ENCODE data around the gene ZNF484. TPM values are rescaled to one million over a fixed set of nuclear protein-coding genes. Genes with fewer than 3 reads are reported as not detected.
A peak's percentile ranks its signal among the peaks of the same experiment; 100 is the strongest.

ZNF484 gene
- polyA plus RNA-seq (25.7 and 26.0 TPM in 2 replicates), polyA minus RNA-seq (94.0 and 106 TPM in 2 replicates)

GRCh38 chr9:92877531-92878430 is at the start of gene ZNF484:
Gene ZNF484 (minus strand): TSS chr9:92878038. CDS start chr9:92875029, 3,009 bp downstream.
- H3K9me2 ChIP-seq (ENCODE audit: insufficient read depth, low read length) = no peaks in the 10 kb centered on the region
- no peaks in the 10 kb centered on the region for H3K9me3 ChIP-seq (ENCODE audit: low read length)
- H4K20me1 ChIP-seq (ENCODE audit: insufficient read depth) = no peaks in the 10 kb centered on the region
- H2AFZ ChIP-seq (ENCODE audit: low read depth, low read length) = peak within 1 kb of the TSS; percentile 92
- peak within 1 kb of the TSS; percentile 90 for H3K27ac ChIP-seq (ENCODE audit: low read length)
- TF ChIP-seq RAD21 (conservative IDR thresholded peaks at IDR 0.05) (no peak), SMC3 (conservative IDR thresholded peaks at IDR 0.05; ENCODE audit: poor library complexity) (no peak), EZH2 (IDR thresholded peaks at IDR 0.05; ENCODE audit: borderline replicate concordance, insufficient read depth, low read length, poor library complexity, severe bottlenecking) (no peak), EP300 (conservative IDR thresholded peaks at IDR 0.05; ENCODE audit: poor library complexity, severe bottlenecking) (peak; percentile 20), TAF1 (IDR thresholded peaks at IDR 0.05; ENCODE audit: low read depth) (peak; percentile 78), MXI1 (conservative IDR thresholded peaks at IDR 0.05; ENCODE audit: poor library complexity, severe bottlenecking) (peak; percentile 59), CTCF (IDR thresholded peaks at IDR 0.05; ENCODE audit: poor library complexity, severe bottlenecking) (peak; percentile 13), REST (IDR thresholded peaks at IDR 0.05; ENCODE audit: borderline replicate concordance) (peak; percentile 51), POLR2AphosphoS5 (IDR thresholded peaks at IDR 0.05) (peak; percentile 77)
- peaks cover 40% of the 10 kb centered on the region for H3K79me2 ChIP-seq (replicated peaks; ENCODE audit: insufficient read depth, low read length)
- H3F3A ChIP-seq (ENCODE audit: insufficient read depth, low read length, poor library complexity, severe bottlenecking) = no peaks in the 10 kb centered on the region
- H3K27me3 ChIP-seq (ENCODE audit: insufficient read depth, low read depth, low read length) = no peaks in the 10 kb centered on the region
- peak within 1 kb of the TSS; percentile 76 for H3K4me3 ChIP-seq (ENCODE audit: low read length)
- H3K36me3 ChIP-seq (ENCODE audit: insufficient read depth, low read length) = no peaks in the 10 kb centered on the region
- peak within 1 kb of the TSS; percentile 65 for H3K4me2 ChIP-seq (ENCODE audit: low read length)
- H3K9ac ChIP-seq (ENCODE audit: low read length) = peak within 1 kb of the TSS; percentile 95

GRCh38 chr9:92920437-92920836 is 42.6 kb upstream of the ZNF484 start:
- Histone ChIP-seq H2AFZ (ENCODE audit: low read depth, low read length) (no peak overlapping the region), H3K4me3 (ENCODE audit: low read length) (no peak overlapping the region), H3K9ac (ENCODE audit: low read length) (no peak overlapping the region), H3K27ac (ENCODE audit: low read length) (no peak overlapping the region), H3K27me3 (ENCODE audit: insufficient read depth, low read depth, low read length) (peaks cover 6% of the 10 kb centered on the region), H3K36me3 (ENCODE audit: insufficient read depth, low read length) (no peaks in the 10 kb centered on the region), H3K4me2 (ENCODE audit: low read length) (no peak overlapping the region), H3F3A (ENCODE audit: insufficient read depth, low read length, poor library complexity, severe bottlenecking) (no peaks in the 10 kb centered on the region), H4K20me1 (ENCODE audit: insufficient read depth) (no peaks in the 10 kb centered on the region), H3K9me2 (ENCODE audit: insufficient read depth, low read length) (no peaks in the 10 kb centered on the region), H3K9me3 (ENCODE audit: low read length) (no peaks in the 10 kb centered on the region), H3K79me2 (replicated peaks; ENCODE audit: insufficient read depth, low read length) (no peaks in the 10 kb centered on the region)
- TF ChIP-seq POLR2AphosphoS5 (IDR thresholded peaks at IDR 0.05) (no peak), REST (IDR thresholded peaks at IDR 0.05; ENCODE audit: borderline replicate concordance) (no peak), CTCF (IDR thresholded peaks at IDR 0.05; ENCODE audit: poor library complexity, severe bottlenecking) (no peak), SMC3 (conservative IDR thresholded peaks at IDR 0.05; ENCODE audit: poor library complexity) (no peak), EP300 (conservative IDR thresholded peaks at IDR 0.05; ENCODE audit: poor library complexity, severe bottlenecking) (no peak)
